DMS 273 (cell line): ENCODE results near the gene HES5.
"Not testable (repeated sequence)": the region's sequence is repeated elsewhere in the genome, so short reads cannot be mapped to it uniquely, and the experiment has no call there.

Source experiments
- DNase-seq: peaks from one replicate; lab custom pipeline; 2025; ENCODE audit not compliant: unreplicated experiment; lab: John Stamatoyannopoulos, UW

HES5 gene, protein sequence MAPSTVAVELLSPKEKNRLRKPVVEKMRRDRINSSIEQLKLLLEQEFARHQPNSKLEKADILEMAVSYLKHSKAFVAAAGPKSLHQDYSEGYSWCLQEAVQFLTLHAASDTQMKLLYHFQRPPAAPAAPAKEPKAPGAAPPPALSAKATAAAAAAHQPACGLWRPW

DNA sequence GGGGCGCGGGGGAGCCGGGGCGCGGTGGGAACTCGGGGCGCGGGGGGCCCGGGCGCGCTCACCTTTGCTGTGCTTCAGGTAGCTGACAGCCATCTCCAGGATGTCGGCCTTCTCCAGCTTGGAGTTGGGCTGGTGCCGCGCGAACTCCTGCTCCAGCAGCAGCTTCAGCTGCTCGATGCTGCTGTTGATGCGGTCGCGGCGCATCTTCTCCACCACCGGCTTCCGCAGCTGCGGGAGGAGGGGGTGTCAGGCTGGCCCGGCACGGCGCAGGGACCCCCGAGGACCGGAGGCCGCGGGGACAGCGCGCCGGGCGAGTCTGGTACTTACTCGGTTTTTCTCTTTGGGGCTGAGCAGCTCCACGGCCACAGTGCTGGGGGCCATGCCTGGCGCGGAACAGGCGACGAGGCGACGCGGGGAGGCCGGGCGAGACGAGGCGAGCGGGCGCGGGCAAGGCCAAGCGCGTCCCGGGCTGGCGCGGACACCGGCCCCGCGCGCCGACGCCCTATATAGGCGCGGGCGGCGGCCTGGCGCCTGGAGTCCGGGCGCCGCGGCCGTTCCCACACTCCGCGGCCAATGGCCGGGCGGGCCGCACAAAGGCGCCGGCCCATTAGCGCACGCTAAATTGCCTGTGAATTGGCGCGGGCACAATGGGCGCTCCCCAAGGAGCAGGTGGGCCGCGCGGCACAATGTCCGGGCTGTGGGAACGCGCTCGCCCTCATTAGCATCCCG, at the start of gene HES5:
Gene HES5, minus strand, starts transcription at position 480 of the 729 bp plus-strand sequence. Its CDS starts 99 bp downstream, at position 381.
- peak; percentile 72 for DNase-seq

GRCh38 chr1:2578758-2579118, 48.7 kb upstream of the HES5 start:
- no peak for DNase-seq

DNA sequence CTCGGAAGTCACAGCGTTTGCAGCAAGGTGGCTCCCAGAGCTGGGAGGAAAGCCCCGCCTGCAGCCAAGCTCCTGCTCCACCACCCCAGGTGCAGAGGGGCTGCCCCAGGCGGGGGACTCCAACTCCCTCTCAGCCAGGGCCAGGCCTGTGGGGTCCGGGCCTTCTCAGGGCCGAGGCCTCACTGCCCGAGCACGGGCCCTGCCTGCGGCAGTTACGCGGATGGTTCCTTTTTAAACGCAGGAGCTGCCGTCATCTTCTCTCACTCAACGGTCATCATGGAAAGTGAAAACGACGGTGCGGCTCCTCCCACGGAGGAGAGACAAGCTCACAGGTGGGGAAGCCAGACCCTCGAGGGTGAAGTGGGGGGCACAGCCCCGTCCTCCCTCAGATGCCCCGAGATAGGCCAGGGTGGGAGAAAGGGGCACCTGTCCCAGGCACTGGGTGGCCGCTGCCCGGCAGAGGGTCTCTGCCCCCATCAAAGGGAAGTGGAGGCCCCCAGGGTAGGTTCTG, 47.6 kb upstream of the HES5 start:
- not testable (repeated sequence) for DNase-seq

GRCh38 chr1:2575801-2576663, 46.0 kb upstream of the HES5 start:
- no peak for DNase-seq

- no peak for DNase-seq
Observed at GRCh38 chr1:2574350-2574749, 44.3 kb upstream of the HES5 start.

- DNase-seq: no peak
Observed at GRCh38 chr1:2573250-2573920, 43.3 kb upstream of the HES5 start.

- no peak for DNase-seq
Observed at GRCh38 chr1:2571348-2571747, 41.3 kb upstream of the HES5 start.

- no peak for DNase-seq
Observed at GRCh38 chr1:2570332-2570731, 40.3 kb upstream of the HES5 start.

- DNase-seq: not testable (repeated sequence)
Observed at GRCh38 chr1:2569703-2570102, 39.6 kb upstream of the HES5 start.

GRCh38 chr1:2569060-2569459, 39.0 kb upstream of the HES5 start:
- DNase-seq: no peak

- not testable (repeated sequence) for DNase-seq
Observed at GRCh38 chr1:2568187-2568816, 38.2 kb upstream of the HES5 start.

DNA sequence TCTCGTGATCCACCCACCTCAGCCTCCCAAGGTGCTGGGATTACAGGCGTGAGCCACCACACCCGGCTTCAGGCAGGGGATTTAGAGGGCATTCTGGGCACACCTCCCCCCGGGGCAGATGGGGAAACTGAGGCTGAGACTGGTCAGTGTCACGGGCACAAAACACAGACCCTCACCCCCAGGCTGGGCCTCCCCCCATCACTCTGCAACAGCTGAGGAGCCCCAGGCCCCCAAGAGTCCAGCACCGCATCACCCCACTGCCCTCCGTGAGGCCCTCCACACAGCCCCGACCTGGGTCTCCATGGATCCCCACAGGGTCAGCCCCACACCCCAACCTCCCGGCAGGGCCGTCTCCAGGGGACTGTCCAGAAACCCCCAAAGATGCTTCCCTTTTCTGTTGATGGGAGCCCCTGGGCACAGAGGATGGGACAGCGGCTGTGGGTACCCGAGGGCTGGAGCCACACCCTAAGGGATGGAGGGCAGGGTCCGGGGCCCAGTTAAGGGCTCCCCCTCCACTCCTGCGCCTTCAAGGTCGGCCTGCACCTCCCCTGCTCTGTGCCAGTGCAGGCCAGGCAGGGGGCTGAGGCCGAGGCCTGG, 37.1 kb upstream of the HES5 start:
- DNase-seq: no peak

- no peak for DNase-seq
Observed at GRCh38 chr1:2566101-2567045, 36.3 kb upstream of the HES5 start.

DNA sequence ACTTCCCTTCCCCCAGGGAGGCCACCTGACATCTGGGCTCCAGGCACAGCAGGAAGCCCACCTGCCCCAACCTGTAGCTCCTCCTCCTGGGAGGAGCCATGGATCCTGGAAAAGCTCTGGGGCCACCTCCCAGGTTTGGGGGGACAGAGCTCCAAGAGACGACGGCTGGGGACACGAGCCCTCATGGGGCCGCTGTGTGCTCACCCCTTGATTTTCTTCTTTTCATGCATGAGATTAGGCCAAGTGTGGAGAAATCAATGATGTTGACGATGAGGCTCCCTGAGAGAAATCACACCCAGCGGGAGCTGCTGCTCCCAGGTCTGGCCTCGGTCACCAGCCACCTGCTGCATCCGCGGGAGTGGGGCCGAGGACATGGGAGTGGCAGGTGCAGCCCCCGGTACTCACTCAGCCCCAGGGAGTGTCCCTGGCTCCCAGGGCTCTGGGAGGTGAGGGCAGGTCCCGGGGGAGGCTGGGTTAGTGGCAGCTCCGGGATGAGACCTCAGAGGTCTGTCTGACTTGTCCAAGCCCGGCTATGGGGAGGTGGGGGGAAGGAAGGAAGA, 34.8 kb upstream of the HES5 start:
- DNase-seq: no peak

GRCh38 chr1:2564006-2564814, 34.1 kb upstream of the HES5 start:
- no peak for DNase-seq

DNA sequence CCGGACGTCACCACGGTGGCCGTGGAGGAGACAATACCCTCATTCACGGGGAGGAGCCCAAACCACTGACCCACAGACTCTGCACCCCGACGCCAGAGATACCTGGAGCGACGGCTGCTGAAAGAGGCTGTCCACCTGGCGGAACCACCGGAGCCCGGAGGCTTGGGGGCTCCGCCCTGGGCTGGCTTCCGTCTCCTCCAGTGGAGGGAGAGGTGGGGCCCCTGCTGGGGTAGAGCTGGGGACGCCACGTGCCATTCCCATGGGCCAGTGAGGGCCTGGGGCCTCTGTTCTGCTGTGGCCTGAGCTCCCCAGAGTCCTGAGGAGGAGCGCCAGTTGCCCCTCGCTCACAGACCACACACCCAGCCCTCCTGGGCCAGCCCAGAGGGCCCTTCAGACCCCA, 33.1 kb upstream of the HES5 start:
- no peak for DNase-seq

DNA sequence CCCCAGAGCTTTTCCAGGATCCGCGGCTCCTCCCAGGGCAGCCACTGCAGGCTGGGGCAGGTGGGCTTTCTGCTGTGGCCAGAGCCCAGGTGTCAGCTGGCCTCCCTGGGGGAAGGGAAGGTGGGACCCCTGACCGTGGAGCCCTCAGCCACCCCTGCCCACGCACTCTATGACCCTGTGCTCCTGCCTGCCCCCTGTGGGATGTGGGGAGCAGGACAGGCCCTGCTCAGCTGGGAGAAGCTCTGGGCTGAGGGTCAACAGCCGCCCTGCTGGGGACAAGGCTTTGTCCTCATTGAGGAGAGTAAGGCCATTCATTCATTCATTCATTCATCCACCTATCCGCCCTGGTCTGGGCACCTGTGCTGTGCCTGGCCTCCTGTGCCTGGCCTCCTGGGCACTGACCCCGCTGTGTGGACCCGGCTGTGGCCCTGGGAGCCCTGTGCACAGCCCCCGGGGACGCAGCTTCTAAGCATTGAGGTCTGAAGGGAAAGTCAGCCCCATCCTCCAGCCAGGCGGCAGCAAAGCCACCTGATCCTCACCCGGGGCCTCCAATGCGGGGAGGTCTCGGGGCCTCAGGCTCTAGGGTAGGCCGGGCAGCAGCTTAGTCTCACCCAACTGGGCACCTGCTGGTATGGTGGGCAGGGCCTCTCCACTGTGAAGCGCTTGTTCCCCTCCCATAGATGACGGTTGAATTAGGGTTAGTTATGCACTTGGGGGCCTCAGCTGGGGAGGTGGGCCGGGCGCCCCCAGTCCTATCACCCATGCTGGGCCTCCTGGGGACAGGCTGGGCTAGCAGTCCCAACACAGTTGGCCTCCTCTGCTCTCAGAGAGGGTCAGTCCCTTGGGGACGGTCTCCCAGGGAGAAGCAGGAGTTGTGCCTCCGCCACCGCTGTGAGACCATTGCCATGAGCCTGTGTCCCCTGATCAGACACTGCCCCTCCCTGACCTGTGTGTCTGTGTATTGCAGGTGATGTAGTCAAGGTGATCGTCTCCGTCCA, 32.1 kb upstream of the HES5 start:
- no peak for DNase-seq
